HUES64 (cell line): ENCODE data around the gene MDM4.

Experiments used
- H3K27ac ChIP-seq: 2 replicates; pipeline ENCODE4 v1.7.0; 2013; ENCODE audit warnings: low read depth, low read length, inconsistent platforms
- H3K27me3 ChIP-seq: 2 replicates; pipeline ENCODE4 v1.6.1; 2013; ENCODE audit warnings: mild to moderate bottlenecking, low read length; ENCODE audit not compliant: insufficient read depth
- H3K36me3 ChIP-seq: 2 replicates; pipeline ENCODE4 v1.6.1; 2013; ENCODE audit warnings: mild to moderate bottlenecking, low read length; ENCODE audit not compliant: insufficient read depth
- H3K4me1 ChIP-seq: 2 replicates; pipeline ENCODE4 v1.6.1; 2013; ENCODE audit warnings: mild to moderate bottlenecking, low read length, moderate library complexity; ENCODE audit not compliant: insufficient read depth
- H3K4me3 ChIP-seq: 2 replicates; pipeline ENCODE4 v1.5.1; 2013; ENCODE audit warnings: mild to moderate bottlenecking, low read length, moderate library complexity
- H3K9ac ChIP-seq: 2 replicates; pipeline ENCODE4 v1.6.1; 2013; ENCODE audit warnings: mild to moderate bottlenecking, low read depth, low read length
- H3K9me3 ChIP-seq: 2 replicates; pipeline ENCODE4 v1.6.1; 2013; ENCODE audit warnings: low read depth, low read length; ENCODE audit not compliant: insufficient read depth
- WGBS: fragments of 150-250, 120-280 bp; methylation state at CpG from one replicate; pipeline ENCODE4 v1.1.7; 2013; ENCODE audit warnings: missing lambda C conversion rate; 5-methylcytosine and 5-hydroxymethylcytosine counted together

MDM4 gene

DNA sequence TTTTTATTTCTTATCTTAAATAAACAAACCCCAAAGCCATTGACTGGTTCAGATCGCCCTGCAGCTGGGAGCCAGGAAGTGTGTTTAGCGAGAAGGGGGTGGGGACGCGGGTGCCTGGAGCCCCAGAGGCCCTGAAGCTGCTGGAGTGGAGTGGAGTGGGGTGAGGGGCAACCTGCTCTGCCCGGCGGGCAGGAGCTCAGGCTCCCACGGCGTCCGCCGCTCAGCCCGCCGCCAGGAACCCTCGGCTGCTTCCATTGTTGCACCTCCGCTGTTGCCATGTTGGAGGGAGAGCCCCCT lies 22.3 kb upstream of the MDM4 start:
- H3K27ac ChIP-seq, result peak overlapping the region; percentile 86
- H3K9me3 ChIP-seq, result no peaks in the 10 kb centered on the region
- WGBS, result 1% methylated on average over 14 of the region's 14 CpGs
- H3K4me3 ChIP-seq, result peak overlapping the region; percentile 98
- H3K9ac ChIP-seq, result peak overlapping the region; percentile 93
- peaks cover 6% of the 10 kb centered on the region; the same call in 1 of the 2 replicates for H3K27me3 ChIP-seq
- H3K4me1 ChIP-seq, result peaks cover 18% of the 10 kb centered on the region
- no peaks in the 10 kb centered on the region for H3K36me3 ChIP-seq

GRCh38 chr1:204494281-204495077 lies 21.7 kb upstream of the MDM4 start, which contains the start of gene PIK3C2B:
TSS of gene PIK3C2B (minus strand) at chr1:204494805. CDS start at chr1:204469802, 25,003 bp downstream.
- Histone ChIP-seq H3K36me3 (no peaks in the 10 kb centered on the region), H3K27me3 (peaks cover 6% of the 10 kb centered on the region; the same call in 1 of the 2 replicates), H3K9ac (peak within 1 kb of the TSS; percentile 93), H3K9me3 (no peaks in the 10 kb centered on the region), H3K27ac (peak within 1 kb of the TSS; percentile 86), H3K4me3 (peak within 1 kb of the TSS; percentile 98), H3K4me1 (peaks cover 18% of the 10 kb centered on the region)
- under 1% methylated on average over 67 of the region's 69 CpGs for WGBS

GRCh38 chr1:204495078-204495753 lies 21.0 kb upstream of the MDM4 start:
- Histone ChIP-seq H3K27ac (no peak overlapping the region; the same call in 1 of the 2 replicates), H3K27me3 (peaks cover 6% of the 10 kb centered on the region; the same call in 1 of the 2 replicates), H3K4me3 (peak overlapping the region; percentile 98), H3K36me3 (no peaks in the 10 kb centered on the region), H3K4me1 (peaks cover 18% of the 10 kb centered on the region), H3K9me3 (no peaks in the 10 kb centered on the region), H3K9ac (peak overlapping the region; percentile 93)
- WGBS, result 9% methylated on average over 13 of the region's 17 CpGs

GRCh38 chr1:204495777-204496176 lies 20.4 kb upstream of the MDM4 start:
- 87% methylated on average over 5 of the region's 6 CpGs for WGBS
- H3K4me3 ChIP-seq, result peak overlapping the region; percentile 98
- peaks cover 18% of the 10 kb centered on the region for H3K4me1 ChIP-seq
- H3K27ac ChIP-seq, result no peak overlapping the region
- no peaks in the 10 kb centered on the region for H3K36me3 ChIP-seq
- no peaks in the 10 kb centered on the region for H3K9me3 ChIP-seq
- H3K27me3 ChIP-seq, result peaks cover 6% of the 10 kb centered on the region; the same call in 1 of the 2 replicates
- H3K9ac ChIP-seq, result no peak overlapping the region

- Histone ChIP-seq H3K36me3 (no peaks in the 10 kb centered on the region), H3K9me3 (no peaks in the 10 kb centered on the region), H3K9ac (no peak overlapping the region), H3K27me3 (peaks cover 6% of the 10 kb centered on the region; the same call in 1 of the 2 replicates), H3K4me3 (no peak overlapping the region), H3K27ac (no peak overlapping the region), H3K4me1 (peaks cover 4% of the 10 kb centered on the region)
- 93% methylated on average over 3 of the region's 3 CpGs for WGBS
Measured at GRCh38 chr1:204498981-204499380, 17.2 kb upstream of the MDM4 start.

DNA sequence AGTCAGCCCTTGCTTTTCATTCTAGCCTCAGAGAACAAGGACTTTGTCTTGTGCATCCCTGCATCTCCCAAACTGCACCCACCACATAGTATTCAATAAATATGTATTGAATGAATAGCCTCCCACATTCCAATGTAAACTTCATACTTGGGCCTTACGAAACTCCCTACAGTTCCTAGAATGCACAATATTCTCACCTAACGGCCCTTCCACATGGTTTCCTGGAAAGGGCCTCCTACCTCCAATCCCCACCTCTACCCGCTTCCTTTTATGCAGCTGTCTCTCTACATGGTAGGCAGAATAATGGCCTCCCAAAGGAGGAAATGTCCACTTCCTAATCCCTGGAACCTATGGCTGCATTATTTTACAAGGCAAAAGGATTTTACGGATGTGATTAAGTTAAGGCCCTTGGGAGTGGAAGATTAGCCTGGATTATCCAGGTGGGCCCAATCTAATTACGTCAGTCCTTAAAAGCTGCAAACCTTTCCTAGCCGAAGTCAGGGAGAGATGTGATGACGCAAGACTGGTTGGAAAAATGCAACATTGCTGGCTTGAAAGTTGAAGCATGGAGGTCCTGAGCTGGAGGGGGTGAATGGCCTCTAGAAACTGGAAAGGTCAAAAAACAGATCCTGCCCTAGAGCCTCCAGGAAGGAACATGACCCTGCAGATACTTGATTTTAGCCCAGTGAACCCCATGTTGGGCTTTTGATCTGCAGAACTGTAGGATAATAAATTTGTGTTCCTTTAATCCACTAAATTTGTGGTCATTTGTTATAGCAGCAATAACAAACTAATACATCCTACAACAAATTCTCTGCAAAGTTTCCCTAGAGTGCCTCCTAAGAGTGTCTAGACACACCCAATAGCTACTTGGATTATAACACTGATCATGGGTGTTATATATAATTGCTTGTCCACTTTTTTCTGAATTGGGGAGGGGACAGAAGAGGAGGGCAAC lies 16.4 kb upstream of the MDM4 start:
- H3K9ac ChIP-seq, result no peak overlapping the region
- H3K9me3 ChIP-seq, result no peaks in the 10 kb centered on the region
- no peak overlapping the region for H3K4me3 ChIP-seq
- no peak overlapping the region for H3K27ac ChIP-seq
- no peaks in the 10 kb centered on the region for H3K36me3 ChIP-seq
- H3K27me3 ChIP-seq, result peaks cover 6% of the 10 kb centered on the region; the same call in 1 of the 2 replicates
- H3K4me1 ChIP-seq, result peaks cover 4% of the 10 kb centered on the region
- 94% methylated on average over 7 of the region's 7 CpGs for WGBS

- Histone ChIP-seq H3K27me3 (no peaks in the 10 kb centered on the region), H3K9ac (no peak overlapping the region), H3K4me1 (no peaks in the 10 kb centered on the region), H3K36me3 (no peaks in the 10 kb centered on the region), H3K4me3 (no peak overlapping the region), H3K9me3 (no peaks in the 10 kb centered on the region), H3K27ac (no peak overlapping the region)
- WGBS, result 89% methylated on average over 6 of the region's 6 CpGs
Measured at GRCh38 chr1:204502241-204502640, 14.0 kb upstream of the MDM4 start.

DNA sequence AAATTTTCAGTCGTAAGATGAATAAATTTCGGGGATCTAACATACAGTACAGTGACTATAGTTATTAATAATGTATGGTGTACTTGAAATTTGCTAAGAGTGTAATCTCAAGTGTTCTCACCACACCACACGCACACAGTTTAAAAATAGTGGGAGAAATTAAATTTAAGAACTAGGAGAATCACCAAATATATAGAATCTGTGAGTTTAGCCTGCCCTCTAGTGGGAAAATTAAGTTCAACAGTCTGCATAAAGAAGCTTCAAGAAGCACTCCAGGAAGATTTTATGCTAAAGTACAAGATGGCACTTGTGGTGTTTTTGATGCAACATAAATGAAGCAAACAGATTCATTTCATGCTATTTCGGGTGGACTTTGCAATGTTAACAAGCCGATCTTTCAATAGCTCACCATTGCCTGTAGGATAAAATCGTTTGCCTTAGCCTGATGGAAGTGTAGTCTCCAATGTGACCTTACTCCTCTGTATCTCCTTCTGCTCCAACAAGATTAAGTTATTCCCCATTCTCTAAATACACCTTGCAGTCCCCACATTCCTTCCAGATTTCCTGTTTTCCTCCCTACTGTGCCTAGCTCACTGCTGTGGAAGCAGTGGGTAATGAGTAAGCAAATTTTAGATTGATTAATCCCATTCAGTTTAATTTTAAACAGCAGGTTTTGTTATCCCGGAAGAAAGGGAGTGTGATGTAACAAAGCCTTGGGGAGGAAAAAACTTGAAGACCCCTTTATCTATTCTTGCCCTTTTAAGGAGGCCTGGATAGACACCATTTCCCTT lies 12.9 kb upstream of the MDM4 start:
- WGBS, result 22% methylated on average over 5 of the region's 7 CpGs
- no peaks in the 10 kb centered on the region for H3K4me1 ChIP-seq
- no peaks in the 10 kb centered on the region for H3K27me3 ChIP-seq
- no peaks in the 10 kb centered on the region for H3K36me3 ChIP-seq
- H3K9me3 ChIP-seq, result no peaks in the 10 kb centered on the region
- H3K27ac ChIP-seq, result no peak overlapping the region
- H3K9ac ChIP-seq, result no peak overlapping the region
- no peak overlapping the region for H3K4me3 ChIP-seq

DNA sequence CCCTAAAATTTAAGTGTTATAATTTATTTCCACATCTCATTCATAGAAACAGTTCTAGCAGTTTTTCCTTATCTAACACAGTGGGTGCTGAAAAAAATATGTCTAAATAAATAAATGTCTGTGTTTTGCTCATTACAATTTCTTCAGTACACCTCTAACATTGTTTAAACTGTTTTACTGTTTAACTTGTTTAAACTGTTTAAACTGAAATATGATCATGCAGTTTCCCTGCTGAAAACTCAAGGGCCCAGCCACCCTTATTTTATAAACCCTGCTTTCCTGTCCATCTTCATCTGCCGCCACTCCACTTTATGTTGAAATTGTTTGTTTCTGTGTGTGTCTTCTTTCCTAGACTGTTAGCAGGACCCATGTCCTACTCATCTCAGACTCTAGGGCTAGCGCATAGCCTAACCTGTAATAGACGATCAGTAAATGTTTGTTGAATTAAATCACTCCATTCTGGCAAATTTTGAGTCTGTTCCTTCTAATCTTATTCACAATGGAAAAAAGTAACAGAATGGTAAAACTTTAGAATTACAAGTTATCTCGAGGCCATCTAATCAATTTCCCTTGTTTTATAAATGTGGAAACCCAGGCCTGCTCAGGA lies 12.2 kb upstream of the MDM4 start:
- Histone ChIP-seq H3K4me1 (no peaks in the 10 kb centered on the region), H3K27me3 (no peaks in the 10 kb centered on the region), H3K4me3 (no peak overlapping the region), H3K9me3 (no peaks in the 10 kb centered on the region), H3K9ac (no peak overlapping the region), H3K27ac (no peak overlapping the region), H3K36me3 (no peaks in the 10 kb centered on the region)
- 96% methylated on average over 4 of the region's 4 CpGs for WGBS

DNA sequence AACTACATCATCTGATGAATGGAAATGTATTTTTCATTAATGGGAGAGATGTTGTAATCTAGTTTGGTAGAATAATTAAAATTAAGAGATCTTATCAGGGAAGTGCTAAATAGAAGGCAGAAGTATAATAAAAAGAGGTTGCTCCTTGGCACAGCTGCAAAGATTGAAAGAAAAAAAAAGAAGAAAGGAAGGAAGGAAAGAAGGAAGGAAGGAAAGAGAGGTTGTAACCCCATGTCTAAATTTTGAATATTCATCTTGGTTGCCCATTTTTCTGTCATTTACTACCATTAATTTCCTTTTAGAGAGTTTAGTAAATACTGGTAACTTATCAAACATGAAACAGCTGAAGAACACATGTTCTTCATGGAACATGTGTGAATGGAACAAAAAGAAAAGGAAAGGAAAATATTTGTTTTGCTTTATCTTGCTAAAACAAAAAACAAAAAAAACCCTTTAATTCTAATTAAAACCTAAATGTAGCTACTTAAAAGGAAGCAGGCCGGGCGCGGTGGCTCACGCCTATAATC lies 10.5 kb upstream of the MDM4 start:
- Histone ChIP-seq H3K4me3 (peak overlapping the region; percentile 74), H3K9ac (peak overlapping the region; percentile 56), H3K36me3 (no peaks in the 10 kb centered on the region), H3K27me3 (no peaks in the 10 kb centered on the region), H3K9me3 (no peaks in the 10 kb centered on the region), H3K4me1 (no peaks in the 10 kb centered on the region), H3K27ac (no peak overlapping the region)
- 15% methylated on average over 4 of the region's 4 CpGs for WGBS
